Left cardiac atrium (tissue), 4 donors: ENCODE measurements around the gene C3orf20. TPM values are rescaled to one million over a fixed set of nuclear protein-coding genes. Genes with fewer than 3 reads are reported as not detected.

Experiments used
- ATAC-seq, 2 donors: fragments of 200-7000 bp; cut with Tn5 transposase; one replicate each; pipeline ENCODE4 v1.9.1; 2020; ENCODE audit warnings: mild to moderate bottlenecking in 2 of 2, moderate library complexity in 2 of 2
- DNase-seq: peaks from one replicate; pipeline ENCODE4 v3.0.0-alpha.2; 2020
- intact Hi-C, 2 donors: fragments of 100-400 bp; cut with DNase I; formaldehyde crosslinking; loops; one replicate each; pipeline versions ENCODE4 v1.14.1 to v1.15.1; 2022 to 2023
- total RNA-seq, 2 donors: library from RNA; stranded (reverse); fragmentation: NEBNext Ultra II Directional; extraction: Animal tissue kit (Norgen Biotek cat#: 25700); gene quantifications; one replicate each; pipeline ENCODE4 v1.2.1, GENCODE V29; 2021
- donor health status: DM: no; HTN: yes; CAD: no.
- donor health status: DM: no; HTN: yes; CAD: no; lungs with severe emphysema.
- donor health status: DM: yes; HTN: yes; CAD: no.
- donor health status: Dilated cardiomyopathy.

Gene C3orf20
- total RNA-seq, 2 donors from 2014 or later: 0.10 TPM; not detected in 1

DNA sequence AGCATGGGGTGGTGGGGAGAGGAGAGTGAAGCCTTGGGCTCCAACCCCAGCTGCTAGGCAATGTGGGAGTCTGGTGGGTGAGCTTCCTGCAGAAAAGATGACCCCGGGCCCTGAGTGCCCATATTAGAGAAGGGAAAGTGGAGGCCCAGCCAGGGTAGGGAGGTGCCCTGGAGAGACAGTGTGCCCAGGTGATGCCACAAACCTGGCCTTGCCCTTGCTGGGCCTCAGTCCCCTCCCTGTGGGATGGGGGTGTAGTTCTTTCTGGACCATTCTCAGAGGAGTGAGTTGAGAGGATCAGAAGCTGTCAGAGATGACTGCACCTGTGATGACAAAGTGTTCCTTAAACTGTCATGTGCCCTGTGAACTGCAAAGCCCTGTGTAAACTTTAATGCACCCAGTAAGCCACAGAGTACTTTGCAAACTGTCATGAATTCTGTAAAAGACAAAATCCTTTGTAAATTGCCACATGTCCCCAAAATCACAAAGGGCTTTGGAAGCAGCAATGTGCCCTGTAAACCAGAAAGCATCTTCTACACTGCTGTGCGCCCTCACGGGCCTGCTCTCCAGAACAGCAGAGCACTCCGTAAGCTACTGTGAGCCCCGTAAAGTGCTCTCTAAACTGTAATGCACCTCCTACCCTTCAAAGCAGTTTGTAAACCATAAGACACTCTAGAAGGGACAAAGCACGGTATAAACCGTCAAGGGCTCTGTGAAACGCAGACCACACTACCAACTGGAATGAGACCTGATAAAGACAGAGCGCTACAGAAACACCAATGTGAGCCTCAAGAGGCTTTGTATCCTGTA, 92.5 kb downstream of the C3orf20 start:
- DNase-seq: no peak
- intact Hi-C loops: no loop called here
- ATAC-seq: no peak

DNA sequence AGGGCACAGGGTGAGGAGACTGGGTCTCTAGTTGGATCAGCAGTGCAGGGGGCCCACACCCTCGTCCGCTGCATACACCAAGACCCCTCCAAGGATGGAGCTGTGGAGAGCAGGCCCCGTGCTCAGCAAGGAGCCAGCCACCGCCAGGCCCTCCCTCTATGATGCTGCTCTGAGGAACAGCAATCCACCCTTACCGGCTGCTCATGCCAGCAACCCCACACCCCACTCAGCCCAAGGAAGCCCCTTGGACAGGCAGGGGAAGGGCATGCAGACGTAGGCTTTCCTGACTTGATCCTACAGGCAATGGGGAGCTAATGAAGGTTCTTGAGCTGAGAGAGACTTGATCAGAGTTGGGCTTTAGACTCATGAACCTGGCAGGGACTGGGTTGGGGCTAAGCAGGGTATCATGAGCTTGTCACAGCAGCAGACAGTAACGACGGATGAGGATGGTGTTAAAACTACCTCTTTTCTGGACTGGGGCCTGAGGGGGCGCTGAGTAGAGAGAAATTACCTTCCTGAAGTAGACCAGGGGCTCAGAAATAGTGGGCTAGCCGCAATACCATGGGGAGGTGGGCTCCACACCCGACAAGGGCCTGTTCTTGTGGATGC, 93.3 kb downstream of the C3orf20 start:
- intact Hi-C loops: no loop called here
- ATAC-seq (no peak), DNase-seq (no peak)

DNA sequence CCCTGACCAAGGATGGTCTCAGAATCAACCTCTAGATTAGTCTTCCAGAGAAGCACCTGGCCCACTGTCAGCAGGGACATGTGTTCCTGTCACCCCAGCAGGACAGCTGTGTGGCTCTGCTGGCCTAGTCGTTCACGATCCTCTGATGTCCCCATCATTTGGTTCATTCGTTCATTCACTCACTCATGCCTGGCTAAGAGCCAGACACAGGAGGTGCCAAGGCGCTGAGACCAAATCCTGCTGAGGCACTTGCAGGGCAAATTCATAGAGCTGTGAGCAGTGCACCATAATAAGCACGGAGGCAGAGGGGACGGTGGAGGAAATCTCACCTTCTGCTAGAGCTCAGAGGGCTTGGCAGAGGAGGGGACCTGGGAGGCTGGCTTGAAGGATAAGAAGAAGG, 93.9 kb downstream of the C3orf20 start:
- ATAC-seq: no peak
- no peak for DNase-seq
- intact Hi-C loops: no loop called here

DNA sequence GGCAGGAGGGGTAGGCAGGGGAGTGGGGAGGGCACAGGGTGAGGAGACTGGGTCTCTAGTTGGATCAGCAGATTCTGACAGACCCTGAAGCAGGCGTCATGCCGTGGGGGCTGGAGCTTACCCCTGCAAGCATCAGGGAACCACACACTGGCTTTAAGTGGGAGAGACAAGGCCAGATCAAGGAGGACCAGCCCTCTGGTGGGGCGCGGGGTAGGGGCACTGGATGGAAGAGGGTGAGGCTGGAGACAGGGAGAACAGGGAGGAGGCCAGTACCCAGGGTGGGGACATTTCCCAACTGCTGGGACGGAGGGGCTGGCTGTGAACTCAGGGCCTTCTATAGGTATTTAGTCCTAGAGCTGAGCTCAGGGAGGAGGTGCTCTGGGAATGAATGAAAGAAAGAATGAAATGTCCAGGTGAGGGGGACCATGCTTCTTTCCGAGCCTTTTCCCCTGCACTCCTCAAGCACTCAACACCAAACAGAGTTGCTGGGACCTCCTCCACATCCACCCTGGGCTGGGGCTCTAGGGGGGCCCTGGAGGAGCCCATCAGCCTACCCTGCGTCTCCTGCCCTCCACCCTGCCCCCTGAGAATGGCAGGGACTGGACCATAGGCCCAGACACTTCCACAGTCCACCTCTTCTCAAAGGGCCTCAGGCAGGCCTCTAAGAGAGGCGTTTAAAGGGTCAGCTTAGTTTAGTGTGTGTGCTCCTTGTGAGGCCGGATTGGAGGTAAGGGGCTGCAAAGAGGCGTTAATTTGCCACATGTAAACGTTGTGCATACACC, 94.8 kb downstream of the C3orf20 start:
- ATAC-seq (no peak), DNase-seq (no peak)
- intact Hi-C loops: no loop called here

DNA sequence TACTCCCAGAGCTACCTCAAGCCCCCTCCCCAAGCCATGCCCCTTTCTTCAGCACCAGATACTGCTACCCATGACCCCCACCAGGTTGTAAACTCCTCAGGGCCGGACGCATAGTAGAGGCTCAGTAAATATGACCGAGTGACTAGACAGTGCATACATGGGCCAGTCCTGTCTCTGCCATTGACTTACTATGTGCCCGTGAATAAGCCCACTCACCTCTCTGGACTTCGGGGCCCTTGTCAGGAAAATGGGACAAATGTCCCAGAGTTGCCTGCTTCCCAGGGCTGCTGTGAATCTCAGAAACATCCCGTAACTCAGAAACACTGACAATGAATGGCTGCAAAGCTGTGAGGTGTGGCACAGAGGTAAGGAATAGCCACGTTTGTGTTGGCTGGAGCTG, 95.7 kb downstream of the C3orf20 start:
- ATAC-seq (no peak), DNase-seq (no peak)
- intact Hi-C loops: no loop called here

DNA sequence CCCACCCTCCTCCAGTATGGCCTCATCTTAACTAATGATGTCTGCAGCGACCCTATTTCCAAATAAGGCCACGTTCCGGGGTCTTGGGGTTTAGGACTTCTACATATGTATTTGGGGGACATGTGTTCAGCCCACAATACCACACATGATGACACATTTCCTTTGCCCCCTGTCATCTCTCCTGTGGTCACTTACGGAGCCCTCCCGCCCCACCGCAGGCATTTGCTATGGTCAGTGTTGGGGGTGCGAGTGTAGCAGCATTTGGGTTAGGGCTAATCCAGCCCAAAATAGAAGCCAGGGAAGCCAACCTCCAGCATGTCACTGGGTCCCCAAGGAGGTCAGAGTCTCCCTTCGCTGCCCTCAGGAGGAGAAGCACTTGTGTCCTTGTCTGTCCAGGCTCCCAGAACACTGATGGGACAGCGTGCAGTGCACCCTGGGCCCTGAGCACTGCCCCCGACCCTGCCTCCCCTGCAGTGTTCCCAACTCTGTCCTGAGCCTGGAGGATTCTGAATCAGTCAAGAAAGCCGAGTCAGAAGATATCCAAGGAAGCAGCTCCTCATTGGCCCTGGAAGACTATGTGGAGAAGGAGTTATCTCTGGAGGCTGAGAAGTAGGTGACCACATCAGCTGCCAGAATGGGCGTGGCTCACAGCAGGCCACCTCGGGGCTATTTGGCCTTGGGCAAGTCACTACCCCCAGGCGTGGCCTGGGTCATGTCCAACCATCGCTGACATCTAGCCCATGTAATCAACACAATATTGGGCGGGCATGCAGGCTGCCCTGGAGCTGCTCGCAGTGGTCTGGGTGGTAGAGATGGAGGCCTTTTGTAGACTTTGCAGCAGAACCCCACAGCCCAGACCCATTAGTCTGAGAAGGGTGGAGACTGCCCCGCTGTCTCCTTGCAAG, 96.9 kb downstream of the C3orf20 start:
- no peak for DNase-seq
- intact Hi-C loops: no loop called here
- ATAC-seq: no peak

DNA sequence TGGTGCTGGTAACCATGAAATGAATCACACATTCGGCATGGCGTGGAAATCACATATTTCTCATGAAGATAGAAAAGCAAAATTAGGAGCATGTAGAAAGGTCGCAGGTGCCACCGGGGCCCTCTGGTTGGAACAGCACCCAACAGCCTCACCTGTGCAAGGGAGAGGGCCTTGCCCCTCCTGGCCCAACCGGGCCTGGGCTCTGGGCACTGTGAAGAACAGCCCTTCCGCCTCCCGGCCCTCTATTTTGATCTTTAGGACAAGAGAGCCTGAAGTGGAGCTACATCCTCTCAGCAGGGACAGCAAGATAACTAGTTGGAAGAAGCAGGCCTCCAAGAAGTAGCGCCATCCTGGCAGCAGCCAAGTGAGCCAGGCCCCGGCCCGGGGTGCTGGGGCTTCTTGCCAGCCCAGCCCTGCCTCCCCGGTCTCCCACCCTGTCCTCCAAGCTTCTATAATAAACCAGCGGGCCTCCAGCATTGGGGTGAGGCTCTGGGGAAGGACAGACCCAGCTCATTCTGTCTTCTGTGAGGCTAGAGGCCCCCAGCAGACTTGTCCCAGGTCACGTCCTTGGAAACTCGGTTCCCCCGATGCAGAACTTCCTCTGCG, 97.7 kb downstream of the C3orf20 start:
- intact Hi-C loops: no loop called here
- ATAC-seq (no peak), DNase-seq (no peak)

DNA sequence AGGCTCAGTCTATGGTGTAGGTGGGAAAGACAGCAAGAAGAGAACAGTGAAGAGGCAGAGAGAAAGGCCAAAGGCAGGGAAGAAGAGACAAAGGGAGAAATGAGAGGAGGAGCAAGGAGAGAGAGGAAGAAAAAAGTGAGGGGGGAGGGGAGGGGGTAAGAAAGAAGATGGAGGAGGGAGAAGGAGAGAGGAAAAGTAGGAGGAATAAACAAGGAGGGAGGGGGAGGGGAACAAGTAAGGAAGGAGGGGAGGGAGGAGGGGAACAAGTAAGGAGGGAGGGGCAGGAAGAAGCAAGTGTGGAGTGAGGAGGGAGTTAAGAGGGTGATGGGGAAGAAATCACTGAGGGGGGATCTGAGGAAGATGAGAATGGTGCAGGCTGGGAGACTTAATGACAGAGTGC, 98.3 kb downstream of the C3orf20 start:
- no peak for ATAC-seq
- intact Hi-C loops: no loop called here
- no peak for DNase-seq

DNA sequence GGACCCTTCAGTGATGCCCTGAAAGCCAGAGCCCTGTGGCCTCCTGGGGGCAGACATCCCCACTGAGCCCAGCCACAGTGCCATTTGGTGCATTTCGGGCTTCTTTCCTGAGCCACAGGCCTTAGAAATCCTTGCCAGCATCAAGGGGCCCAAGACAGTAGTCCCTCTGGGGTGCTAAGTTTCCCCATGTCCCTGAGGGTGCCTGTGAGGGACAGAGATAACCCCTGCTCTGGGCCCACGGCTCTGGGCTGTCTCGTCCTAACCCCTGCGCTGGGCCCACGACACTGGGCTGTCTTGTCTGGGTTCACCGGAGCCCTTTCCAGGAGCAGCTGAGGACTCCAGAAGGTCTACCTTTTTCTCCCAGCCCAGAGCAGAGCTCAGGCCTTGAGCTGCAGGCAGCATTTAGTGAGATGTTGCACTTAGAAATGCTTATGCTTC, 98.8 kb downstream of the C3orf20 start:
- ATAC-seq (no peak), DNase-seq (no peak)
- intact Hi-C loops: no loop called here

DNA sequence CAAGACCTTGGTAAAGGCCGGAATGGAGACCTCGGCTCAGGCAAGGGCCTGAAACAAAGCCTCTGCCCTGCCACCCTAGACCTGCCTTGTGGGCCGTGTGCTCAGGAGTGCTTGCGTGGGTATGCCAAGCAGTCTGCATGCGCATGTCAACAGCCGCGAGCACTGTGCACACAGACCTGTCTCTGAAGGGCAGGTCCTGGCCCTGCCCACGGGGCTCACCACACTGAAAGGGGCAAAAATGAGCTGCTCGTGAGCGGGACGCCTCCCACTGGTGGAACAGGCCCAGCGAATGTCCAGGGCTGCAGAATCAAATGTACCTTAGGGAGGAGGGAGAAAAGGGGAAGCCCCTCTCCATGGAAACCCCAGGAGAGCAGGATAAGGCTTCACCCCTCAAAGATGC, 99.5 kb downstream of the C3orf20 start:
- DNase-seq (no peak), ATAC-seq (no peak)
- intact Hi-C loops: no loop called here

DNA sequence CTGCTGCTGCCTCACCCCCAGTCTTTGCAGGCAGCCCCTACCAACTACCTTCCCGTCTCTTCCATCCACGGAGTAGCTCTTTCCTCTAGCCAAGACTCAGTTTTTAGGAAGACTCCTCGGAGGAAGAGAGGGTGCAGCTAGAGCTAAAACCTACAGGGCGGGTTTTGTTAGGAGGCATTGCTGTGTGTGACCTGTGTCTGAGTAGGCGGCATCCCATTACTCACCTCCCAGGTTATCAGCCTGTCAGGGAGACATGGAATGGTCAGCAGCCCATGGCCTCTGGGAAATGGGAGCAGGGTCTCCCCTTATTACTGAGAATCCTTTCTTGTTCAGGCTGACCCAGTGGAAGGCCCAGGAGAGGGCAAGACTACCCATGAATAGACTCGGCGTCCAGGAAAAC, 100.1 kb downstream of the C3orf20 start:
- ATAC-seq (no peak), DNase-seq (no peak)
- intact Hi-C loops: loop anchor here in 1 of 2 donors (5.0 kb wide), 1 partner anchor 98 kb away; the partner anchor contains the start of gene C3orf20

DNA sequence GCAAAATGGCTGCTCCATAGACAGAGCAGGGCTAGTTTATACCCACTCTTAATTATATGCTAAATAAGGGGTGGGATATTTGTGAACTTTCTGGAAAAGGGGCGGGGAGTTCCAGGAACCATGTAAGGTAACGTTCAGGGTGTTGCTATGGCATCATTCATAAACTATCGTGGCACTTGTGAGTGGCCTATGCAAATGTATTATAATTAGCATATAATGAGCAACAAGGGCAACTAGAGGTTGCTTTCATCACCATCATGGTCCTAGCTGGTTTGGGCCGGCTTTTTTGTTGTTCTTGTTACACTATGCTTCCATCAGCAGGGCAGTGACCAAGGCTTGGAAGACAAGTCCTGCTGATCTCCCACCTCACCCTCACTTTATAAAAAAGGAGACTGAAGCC, 100.6 kb downstream of the C3orf20 start:
- no peak for DNase-seq

DNA sequence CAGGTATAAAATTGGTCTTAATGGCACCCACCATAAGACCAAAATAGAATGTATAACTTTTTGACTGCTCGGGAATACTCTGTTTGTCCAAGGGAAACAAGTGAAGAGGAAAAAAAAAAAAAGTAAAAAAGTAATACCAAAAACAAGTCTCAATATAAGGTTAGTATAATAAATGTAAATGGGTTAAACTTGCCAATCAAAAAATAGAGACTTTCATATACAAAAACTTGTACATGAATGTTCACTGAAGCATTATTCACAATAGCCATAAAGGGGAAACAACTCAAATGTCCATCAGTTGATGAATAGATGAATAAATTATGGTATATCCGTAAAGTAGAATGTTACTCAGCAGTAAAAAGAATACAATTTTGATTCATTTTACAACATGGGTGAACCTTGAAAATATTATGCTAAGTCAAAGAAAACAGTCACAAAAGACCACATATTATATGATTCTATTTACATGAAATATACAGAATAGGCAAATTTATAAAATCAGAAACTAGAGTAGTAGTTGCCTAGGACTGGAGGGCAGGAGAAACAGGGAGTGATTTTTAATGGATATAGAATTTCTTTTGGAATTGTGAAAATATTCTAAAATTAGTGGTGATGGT, 104.2 kb downstream of the C3orf20 start:
- no peak for ATAC-seq
- intact Hi-C loops: loop anchor here in 1 of 2 donors (5.0 kb wide), 1 partner anchor 102 kb away; the partner anchor contains the start of gene C3orf20
- no peak for DNase-seq

More for the DNA sequence above, 100.6 kb downstream of the C3orf20 start:
- no peak for ATAC-seq
- intact Hi-C loops: loop anchor here in 1 of 2 donors (5.0 kb wide), 1 partner anchor 98 kb away; the partner anchor contains the start of gene C3orf20

DNA sequence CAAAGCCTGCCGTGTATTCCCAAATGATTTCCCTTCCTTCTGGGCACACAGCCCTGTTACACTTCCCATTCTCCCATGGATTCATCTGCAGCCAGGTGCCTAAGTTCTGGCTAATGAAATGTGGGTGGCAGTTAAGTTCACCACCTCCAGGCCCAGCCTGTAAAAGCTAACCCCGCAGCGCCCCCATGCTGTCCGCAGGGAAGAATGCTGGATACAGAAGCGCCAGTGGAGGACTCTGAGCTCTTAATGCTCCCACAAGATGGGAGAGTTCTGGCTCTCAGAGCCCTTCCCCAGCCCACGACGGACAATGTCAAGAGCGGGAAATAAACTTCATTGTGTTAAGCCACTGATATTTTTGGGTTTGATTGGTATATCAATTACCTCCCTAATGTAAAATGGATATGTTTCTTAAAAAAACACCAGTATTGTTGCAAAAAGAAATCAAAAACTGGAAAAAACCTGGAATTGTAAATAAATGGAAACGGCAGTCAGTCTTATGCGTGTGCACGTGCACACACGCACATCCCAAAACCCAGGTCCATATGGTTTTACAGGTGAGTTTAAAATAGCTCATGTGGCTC, 106.1 kb downstream of the C3orf20 start:
- DNase-seq: peak; percentile 71
- intact Hi-C loops: loop anchor here in 1 of 2 donors (5.0 kb wide), 1 partner anchor 104 kb away; the partner anchor contains the start of gene C3orf20
- ATAC-seq: peak; percentile 80 to 86

DNA sequence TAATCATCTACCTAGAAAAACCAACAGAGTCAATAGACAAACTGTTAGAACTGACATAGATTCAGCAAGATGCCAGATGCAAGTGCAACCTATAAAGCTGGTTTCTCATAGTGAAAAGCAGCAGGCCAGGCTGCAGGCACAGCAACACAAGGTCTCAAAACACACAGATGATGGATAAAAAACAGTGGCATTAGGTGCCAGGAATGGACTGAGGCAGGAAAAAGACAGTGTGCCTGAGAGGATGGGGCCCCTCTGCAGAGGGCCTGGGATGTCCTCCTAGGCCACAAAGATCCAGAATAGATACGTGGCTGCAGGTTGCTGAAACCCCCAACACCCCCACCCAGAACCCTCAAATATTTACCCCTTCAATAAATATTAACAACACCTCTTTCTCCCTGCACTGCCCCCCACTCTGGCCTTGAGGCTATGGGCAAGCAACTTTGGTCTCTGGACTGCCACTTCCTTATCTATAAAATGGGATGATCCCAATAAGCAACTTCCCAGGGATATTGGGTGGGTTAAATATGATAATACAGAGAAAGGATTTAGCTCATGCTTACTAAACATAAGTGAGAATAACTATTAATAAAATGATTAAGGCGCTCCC, 108.6 kb downstream of the C3orf20 start:
- intact Hi-C loops: loop anchor here in 1 of 2 donors (5.0 kb wide), 1 partner anchor 106 kb away; the partner anchor contains the start of gene C3orf20
- ATAC-seq (no peak), DNase-seq (no peak)

DNA sequence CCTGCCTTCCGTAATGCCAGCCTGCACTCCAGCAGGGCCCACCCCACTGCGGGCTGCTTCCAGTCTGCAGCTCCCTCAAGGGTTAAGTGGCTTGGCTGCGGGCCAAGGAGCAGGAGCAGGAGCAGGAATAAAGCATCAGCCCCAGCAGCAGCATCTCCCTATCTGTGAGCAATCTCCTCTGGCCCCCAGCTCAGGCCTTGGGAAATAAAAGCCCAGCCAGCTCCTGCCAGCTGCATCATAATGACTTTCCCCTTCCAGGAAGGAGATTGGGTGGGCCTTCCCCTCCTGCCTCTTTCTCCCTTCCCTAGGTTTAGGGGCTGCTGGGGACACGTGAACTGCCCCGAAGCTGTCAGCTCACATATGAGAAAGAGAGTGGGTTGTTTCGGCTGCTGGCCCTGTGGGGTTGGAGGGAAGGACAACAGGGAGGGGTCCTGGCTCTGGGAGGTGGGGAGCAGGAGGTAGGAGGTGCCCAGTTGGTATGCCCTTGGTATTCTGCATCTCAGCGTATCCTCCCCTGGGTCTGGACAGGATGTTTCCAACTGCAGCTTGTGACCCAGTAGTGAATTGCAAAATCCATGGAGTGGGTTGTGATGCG, 109.2 kb downstream of the C3orf20 start:
- intact Hi-C loops: loop anchor here in 1 of 2 donors (5.0 kb wide), 1 partner anchor 107 kb away; the partner anchor contains the start of gene C3orf20
- DNase-seq (no peak), ATAC-seq (no peak)
